GM18508 (cell line): Measurements from ENCODE around the gene ZMPSTE24.

Source experiments
- ATAC-seq: cut with Tn5 transposase; IDR thresholded peaks from one replicate; pipeline ENCODE4 v1.9.1; 2021; ENCODE audit warnings: moderate number of reproducible peaks; ENCODE audit not compliant: insufficient read depth, unreplicated experiment

The ZMPSTE24 gene

GRCh38 chr1:40257313-40257687 is 736 bp upstream of the ZMPSTE24 start:
- no peak for ATAC-seq

- no peak for ATAC-seq
Observed at GRCh38 chr1:40258445-40258769, 371 bp downstream of the ZMPSTE24 start.

DNA sequence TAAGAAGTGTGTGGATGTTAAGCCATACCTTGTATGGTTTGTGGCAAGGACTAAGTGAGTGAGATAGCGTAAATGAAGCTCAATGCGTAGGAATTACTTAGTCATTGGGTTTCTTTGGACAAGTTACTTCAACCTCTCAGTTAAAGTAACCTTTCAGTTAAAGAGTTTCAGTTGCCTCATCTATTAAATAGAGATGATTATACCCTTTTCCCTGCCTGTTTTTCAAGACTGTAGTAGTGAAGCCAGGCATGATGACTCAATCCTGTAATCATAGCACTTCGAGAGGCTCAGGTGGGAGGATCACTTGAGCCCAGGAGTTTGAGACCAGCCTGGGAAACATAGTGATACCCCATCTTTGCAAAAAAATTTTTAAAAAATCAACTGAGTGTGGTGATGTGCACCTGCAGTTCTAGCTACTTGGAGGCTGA is 6.3 kb downstream of the ZMPSTE24 start:
- ATAC-seq, result no peak

DNA sequence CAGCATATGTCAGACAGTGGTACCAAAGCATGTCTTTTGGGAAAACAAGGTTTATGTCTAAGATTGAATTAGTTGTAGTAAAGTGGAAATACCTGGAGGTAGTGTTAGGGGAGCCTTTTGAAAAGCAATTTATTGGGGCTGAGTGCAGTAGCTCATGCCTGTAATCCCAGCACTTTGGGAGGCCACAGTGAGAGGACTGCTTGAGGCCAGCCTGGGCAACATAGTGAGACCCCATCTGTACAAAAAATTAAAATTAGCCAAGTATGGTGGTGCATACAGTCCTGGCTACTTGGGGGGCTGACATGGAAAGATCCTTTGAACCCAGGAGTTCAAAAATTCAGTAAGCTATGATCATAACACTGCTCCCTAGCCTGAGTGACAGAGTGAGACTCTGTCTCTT is 7.3 kb downstream of the ZMPSTE24 start:
- no peak for ATAC-seq

DNA sequence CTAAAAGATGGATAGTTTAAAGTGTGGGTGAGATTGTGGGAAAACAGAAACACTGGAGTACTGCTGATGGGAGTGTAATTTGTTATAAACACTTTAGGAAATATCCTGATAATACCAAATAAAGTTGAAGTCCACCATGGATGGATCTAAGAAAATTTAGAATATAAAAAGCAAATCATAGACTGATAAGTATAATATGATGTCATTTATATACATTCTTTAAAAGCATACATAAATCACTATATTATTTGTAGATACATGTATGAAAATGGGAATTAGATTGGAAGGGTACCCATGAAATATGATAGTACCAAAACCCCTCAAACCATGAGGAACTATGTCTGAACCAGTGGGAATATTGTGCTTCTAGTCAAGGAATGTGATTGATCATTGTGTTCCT is 7.9 kb downstream of the ZMPSTE24 start:
- no peak for ATAC-seq

GRCh38 chr1:40266786-40267535 is 8.9 kb downstream of the ZMPSTE24 start:
- ATAC-seq, result no peak

GRCh38 chr1:40267767-40268187 is 9.7 kb downstream of the ZMPSTE24 start:
- no peak for ATAC-seq

DNA sequence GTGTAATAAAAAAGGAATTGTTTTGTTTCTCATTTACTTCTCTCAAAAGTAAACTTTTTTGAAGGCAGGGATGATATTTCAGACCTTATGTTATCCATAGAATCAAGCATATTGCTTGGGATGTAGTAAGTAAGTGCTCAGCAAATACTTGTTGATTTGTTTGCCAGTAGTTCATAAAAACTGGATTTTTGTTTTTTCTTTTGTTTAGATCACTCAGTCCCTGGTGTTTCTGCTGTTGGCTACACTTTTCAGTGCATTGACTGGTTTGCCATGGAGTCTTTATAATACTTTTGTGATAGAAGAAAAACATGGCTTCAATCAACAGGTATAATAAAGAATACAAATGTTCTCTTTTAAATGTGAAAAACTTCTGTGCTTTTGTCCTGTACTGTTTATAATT is 10.2 kb downstream of the ZMPSTE24 start:
- ATAC-seq, result no peak

DNA sequence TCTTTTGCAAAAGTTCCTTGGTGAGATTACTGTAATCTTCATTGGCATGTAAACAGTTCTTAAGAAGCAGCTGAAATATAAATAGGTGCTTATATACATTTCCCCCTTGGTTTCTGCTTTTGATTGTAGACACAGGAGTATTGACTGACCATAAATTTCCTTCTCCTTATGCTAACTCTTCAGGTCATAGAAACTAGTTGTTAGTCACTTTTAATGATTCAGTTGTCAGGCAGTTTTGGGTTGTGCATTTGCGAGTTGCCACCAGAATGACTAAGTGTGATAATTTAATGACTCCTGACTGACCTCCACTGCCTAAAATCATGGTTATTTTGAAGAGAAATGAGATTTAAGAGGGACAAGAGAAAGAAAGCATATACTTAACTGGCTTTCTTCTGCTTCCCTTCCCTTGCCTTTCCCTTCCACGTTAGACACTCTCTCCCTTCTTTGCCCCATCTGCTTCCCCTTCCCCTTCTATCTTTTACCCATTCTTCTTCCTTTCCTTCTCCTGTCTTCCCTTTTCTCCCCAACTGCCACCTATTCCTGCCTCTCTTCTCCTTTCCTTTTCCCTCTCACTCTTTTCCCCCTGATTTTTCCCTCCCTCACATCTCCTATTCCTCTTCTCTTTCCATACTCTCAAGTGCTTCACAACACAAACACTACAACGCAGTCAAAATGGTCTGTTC is 12.3 kb downstream of the ZMPSTE24 start:
- ATAC-seq, result no peak

GRCh38 chr1:40272653-40273213 is 14.7 kb downstream of the ZMPSTE24 start:
- ATAC-seq, result no peak

DNA sequence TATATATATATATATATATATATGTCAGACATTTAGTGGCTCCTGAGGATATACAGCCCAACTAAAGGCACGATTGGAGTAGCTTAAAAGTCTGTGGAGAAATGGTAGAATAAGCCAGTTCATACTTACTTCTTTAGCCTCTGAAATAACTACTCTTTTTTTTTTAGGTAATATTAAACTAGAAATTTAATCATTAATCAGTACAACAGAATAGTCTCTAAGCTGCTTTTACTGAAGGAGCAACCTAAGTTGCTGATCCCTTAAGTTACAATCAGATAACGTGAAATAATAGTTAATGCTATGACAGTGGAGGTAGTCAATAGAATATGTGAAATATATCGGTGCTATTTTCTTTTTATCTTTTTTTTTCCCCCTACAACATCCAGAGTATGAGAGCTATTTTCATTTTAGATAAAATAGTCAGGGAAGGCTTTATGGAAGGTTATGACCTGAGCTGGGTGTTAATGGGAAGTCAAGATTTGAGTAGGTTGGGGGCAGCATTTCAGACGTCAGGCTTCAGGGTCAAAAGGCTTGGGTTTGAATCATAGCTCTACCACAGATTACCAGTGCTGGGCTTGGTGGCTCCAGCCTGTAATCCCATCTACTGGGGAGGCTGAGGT is 15.6 kb downstream of the ZMPSTE24 start:
- no peak for ATAC-seq

DNA sequence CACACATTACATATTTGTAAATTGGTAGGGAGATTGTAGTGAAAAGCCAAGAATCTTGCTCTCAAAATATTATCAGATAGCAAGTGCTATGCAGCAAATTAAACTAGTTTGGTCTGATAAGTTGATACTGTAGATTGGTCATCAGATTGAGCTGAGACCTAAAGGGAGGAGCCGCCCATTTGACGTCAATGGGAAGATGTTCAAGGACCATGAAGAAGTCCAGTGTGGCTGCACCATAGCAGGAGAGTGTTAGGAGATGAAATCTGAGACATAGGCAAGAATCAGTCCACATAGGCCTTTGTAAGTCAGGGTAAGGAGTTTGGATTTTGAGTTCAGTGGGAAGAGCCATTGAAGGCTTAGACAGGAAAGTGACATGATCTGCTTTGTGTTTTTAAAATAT is 16.3 kb downstream of the ZMPSTE24 start:
- no peak for ATAC-seq

DNA sequence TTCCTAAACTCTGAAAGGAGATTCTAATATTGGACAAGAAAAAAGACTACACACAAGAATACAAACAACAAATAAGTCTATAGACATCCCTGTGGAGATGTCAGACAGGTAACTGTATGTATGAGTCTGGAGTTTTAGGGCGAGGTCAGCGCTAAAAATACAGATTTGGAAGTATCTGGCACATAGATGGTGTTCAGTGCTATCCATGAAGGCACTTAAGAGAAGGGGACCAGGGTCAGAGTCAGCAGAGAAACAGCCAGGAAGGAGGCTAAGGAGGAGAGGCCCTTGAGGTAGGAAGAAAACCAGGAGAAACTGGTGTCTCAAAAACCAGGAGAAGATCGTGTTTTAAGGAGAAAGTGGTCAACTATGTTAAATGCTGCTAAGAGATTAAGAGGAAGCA is 18.1 kb downstream of the ZMPSTE24 start:
- no peak for ATAC-seq

DNA sequence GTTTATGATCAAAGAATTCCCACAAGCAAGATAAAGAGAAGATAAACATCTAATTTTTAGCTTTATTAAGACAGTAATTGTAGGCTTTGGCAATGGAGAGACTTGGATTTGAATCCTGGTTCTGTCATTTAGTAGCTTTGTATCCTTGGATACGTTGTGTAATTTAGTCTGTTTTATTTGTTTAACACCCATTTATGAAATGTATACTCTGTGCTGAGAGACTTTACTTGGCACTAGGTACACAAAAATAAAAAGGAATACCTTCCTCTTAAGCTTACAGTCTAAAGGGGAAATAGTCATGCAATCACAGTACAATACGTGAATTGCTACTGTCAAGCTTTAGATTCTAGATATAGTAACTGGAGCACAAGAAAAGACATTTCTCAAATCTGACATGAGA is 23.8 kb downstream of the ZMPSTE24 start:
- ATAC-seq, result no peak

GRCh38 chr1:40291293-40291692 is 33.3 kb downstream of the ZMPSTE24 start:
- ATAC-seq, result no peak

GRCh38 chr1:40299366-40300248 is 41.6 kb downstream of the ZMPSTE24 start:
- ATAC-seq, result no peak

DNA sequence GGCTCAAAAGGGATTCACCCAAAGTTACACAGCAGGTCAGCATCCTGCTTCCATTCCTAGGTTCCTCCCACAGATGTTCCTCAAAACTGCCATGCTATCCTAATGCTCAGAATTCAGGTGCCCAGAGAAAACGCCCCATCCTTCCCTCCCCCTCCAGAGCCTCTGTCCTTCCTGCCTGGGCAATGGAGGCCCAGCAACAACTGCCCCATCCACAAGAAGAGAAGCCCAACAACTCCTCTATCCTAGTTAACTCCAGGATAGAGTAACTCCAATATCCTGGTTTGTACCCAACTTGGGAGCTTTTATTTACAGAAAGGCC is 42.2 kb downstream of the ZMPSTE24 start:
- ATAC-seq, result no peak

DNA sequence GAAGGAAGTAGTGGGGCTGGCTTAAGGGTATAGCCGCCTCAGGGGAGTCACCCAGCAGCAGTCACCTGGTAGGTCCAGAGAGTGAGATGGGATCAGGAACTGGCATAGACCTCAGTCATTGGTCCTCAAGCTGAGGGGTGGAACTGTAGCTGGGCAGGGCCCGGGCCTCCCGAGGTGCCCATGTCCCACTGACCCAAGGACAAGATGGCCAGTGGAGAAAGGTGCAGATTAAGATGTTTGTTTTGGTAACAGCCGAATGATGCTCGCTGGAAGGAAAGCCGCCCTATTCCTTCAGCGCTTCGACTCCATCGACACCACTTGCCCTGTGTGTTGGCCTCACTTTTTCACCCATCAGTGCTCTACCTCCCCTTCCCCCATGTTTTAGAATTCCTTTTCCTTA is 42.6 kb downstream of the ZMPSTE24 start:
- ATAC-seq, result no peak

DNA sequence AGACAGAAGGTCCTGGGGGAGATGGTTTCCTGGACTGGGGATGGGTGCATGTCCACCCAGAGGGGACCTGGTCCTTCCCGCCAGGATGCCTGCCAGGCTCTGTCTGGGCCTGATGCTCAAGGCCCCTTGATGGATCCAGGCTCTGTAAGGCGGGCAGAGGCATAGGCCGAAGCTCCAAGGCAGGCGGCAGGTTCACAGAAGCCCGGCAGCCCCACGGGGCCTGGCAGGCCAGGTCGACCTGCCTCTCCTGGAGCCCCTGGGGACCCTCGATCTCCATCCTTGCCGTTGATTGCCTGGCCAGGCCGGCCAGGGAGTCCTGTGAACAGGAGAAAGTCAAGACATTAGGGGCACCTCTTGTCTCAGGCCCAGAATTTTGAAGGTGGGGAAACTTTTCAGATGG is 43.0 kb downstream of the ZMPSTE24 start:
- no peak for ATAC-seq

- no peak for ATAC-seq
Observed at GRCh38 chr1:40301541-40302299, 43.7 kb downstream of the ZMPSTE24 start.
